OCI-LY1 (cell line): Measurements from ENCODE around the gene BDKRB1.

Source experiments
- CTCF ChIP-seq: fragments of 200-600 bp; sonication (generic), shearing (Covaris generic); IDR thresholded peaks from 2 replicates; pipeline ENCODE4 v1.5.1; 2017; ENCODE audit warnings: mild to moderate bottlenecking, antibody characterized with exemption, low read length, moderate library complexity, mixed read lengths
- EZH2 ChIP-seq: fragments of 200-600 bp; sonication (generic), shearing (Covaris generic); IDR thresholded peaks from 2 replicates; pipeline ENCODE4 v1.8.0; 2017; ENCODE audit warnings: borderline replicate concordance, mixed run types, mild to moderate bottlenecking, antibody characterized with exemption, low read length, moderate library complexity, mixed read lengths

GRCh38 chr14:96265383-96266095, 9.5 kb downstream of the BDKRB1 start:
- TF ChIP-seq EZH2 (no peak), CTCF (no peak)
